IMR-90 (cell line): ENCODE measurements around the gene RPL18. TPM values are rescaled to one million over a fixed set of nuclear protein-coding genes. Genes with fewer than 3 reads are reported as not detected.

Experiments used
- ATAC-seq: fragments of 200-7000 bp; cut with Tn5 transposase; 2 replicates; pipeline ENCODE4 v1.9.1; 2020; ENCODE audit warnings: low read depth, mild to moderate bottlenecking, moderate library complexity
- BruUV-seq: library from RNA; stranded (reverse); fragments of 400-500 nt; replicated peaks from 2 replicates; lab custom pipeline; 2021; lab: Mats Ljungman, UMichigan
- CTCF ChIA-PET: fragments of 300-600 bp; formaldehyde crosslinking; extraction: SDS; loops from one replicate; lab custom pipeline; 2021; ENCODE audit warnings: antibody characterized with exemption; lab: Yijun Ruan, JAX
- POLR2A ChIA-PET: fragments of 300-600 bp; sonication (Branson Sonifier 250); formaldehyde crosslinking; loops from one replicate; lab custom pipeline; 2022; ENCODE audit warnings: antibody characterized with exemption; ENCODE audit not compliant: unreplicated experiment; lab: Charles Lee
- DNase-seq: peaks from one replicate; pipeline ENCODE4 v3.0.0; 2013
- H2AFZ ChIP-seq: replicated peaks from 2 replicates; pipeline ENCODE3; 2013; ENCODE audit warnings: low read length, mild to moderate bottlenecking; ENCODE audit not compliant: poor library complexity
- H2AK5ac ChIP-seq: 2 replicates; pipeline ENCODE4 v1.6.1; 2013; ENCODE audit warnings: low read depth, low read length, inconsistent platforms
- H2AK9ac ChIP-seq: replicated peaks from 2 replicates; pipeline ENCODE3; 2013; ENCODE audit warnings: mild to moderate bottlenecking, low read depth, low read length, moderate library complexity; ENCODE audit not compliant: poor library complexity
- H2BK120ac ChIP-seq: 2 replicates; pipeline ENCODE4 v1.6.1; 2013; ENCODE audit warnings: low read depth, low read length, inconsistent platforms
- H2BK15ac ChIP-seq: 3 replicates; pipeline ENCODE4 v1.6.1; 2013; ENCODE audit warnings: low read depth, low read length, inconsistent platforms
- H2BK20ac ChIP-seq: 2 replicates; pipeline ENCODE4 v1.6.1; 2013; ENCODE audit warnings: low read depth, mild to moderate bottlenecking, inconsistent platforms, low read length, moderate library complexity
- H2BK5ac ChIP-seq: 2 replicates; pipeline ENCODE4 v1.6.1; 2013; ENCODE audit warnings: mild to moderate bottlenecking, low read depth, low read length, inconsistent platforms; ENCODE audit not compliant: poor library complexity, severe bottlenecking
- H3K14ac ChIP-seq: replicated peaks from 2 replicates; pipeline ENCODE4 v1.6.1; 2013; ENCODE audit warnings: low read depth, low read length, inconsistent platforms
- H3K18ac ChIP-seq: 2 replicates; pipeline ENCODE4 v1.6.1; 2013; ENCODE audit warnings: low read depth, low read length, control low read depth
- H3K23ac ChIP-seq: 2 replicates; pipeline ENCODE4 v1.6.1; 2013; ENCODE audit warnings: low read depth, low read length, inconsistent platforms
- H3K27ac ChIP-seq: 2 replicates; pipeline ENCODE4 v1.5.1; 2013; ENCODE audit warnings: mild to moderate bottlenecking, control low read depth, low read length; ENCODE audit not compliant: insufficient read depth
- H3K27me3 ChIP-seq: 2 replicates; pipeline ENCODE4 v1.6.1; 2013; ENCODE audit warnings: low read length; ENCODE audit not compliant: control insufficient read depth, insufficient read depth
- H3K36me3 ChIP-seq: 2 replicates; pipeline ENCODE4 v1.6.1; 2013; ENCODE audit warnings: low read length, mixed read lengths; ENCODE audit not compliant: control insufficient read depth, insufficient read depth
- H3K4ac ChIP-seq: 2 replicates; pipeline ENCODE4 v1.6.1; 2013; ENCODE audit warnings: low read depth, low read length, inconsistent platforms
- H3K4me1 ChIP-seq: 2 replicates; pipeline ENCODE4 v1.6.1; 2013; ENCODE audit warnings: low read length, mixed read lengths; ENCODE audit not compliant: control insufficient read depth, insufficient read depth
- H3K4me2 ChIP-seq: 2 replicates; pipeline ENCODE4 v1.6.1; 2013; ENCODE audit warnings: low read depth, mild to moderate bottlenecking, control low read depth, low read length, moderate library complexity
- H3K4me3 ChIP-seq: 2 replicates; pipeline ENCODE4 v1.5.1; 2013; ENCODE audit warnings: low read depth, mild to moderate bottlenecking, control low read depth, low read length, moderate library complexity; ENCODE audit not compliant: insufficient read depth
- H3K56ac ChIP-seq: 2 replicates; pipeline ENCODE4 v1.6.1; 2013; ENCODE audit warnings: low read length, inconsistent platforms; ENCODE audit not compliant: insufficient read depth; ENCODE audit errors: extremely low read depth
- H3K79me1 ChIP-seq, 2 experiments: 2 replicates each; pipeline ENCODE4 v1.6.1; 2013; ENCODE audit warnings: low read length in 2 of 2, inconsistent platforms in 1 of 2, low read depth in 1 of 2
- H3K9ac ChIP-seq: 2 replicates; pipeline ENCODE4 v1.6.1; 2013; ENCODE audit warnings: low read depth, low read length, control low read depth
- H3K9me1 ChIP-seq: 2 replicates; pipeline ENCODE4 v1.6.1; 2013; ENCODE audit warnings: low read length, inconsistent platforms; ENCODE audit not compliant: insufficient read depth
- H3K9me3 ChIP-seq: 2 replicates; pipeline ENCODE4 v1.6.1; 2013; ENCODE audit warnings: low read length; ENCODE audit not compliant: control insufficient read depth, insufficient read depth
- H4K20me1 ChIP-seq: 2 replicates; pipeline ENCODE4 v1.6.1; 2013; ENCODE audit warnings: low read length, inconsistent platforms; ENCODE audit not compliant: insufficient read depth
- H4K5ac ChIP-seq: 2 replicates; pipeline ENCODE4 v1.6.1; 2013; ENCODE audit warnings: mild to moderate bottlenecking, low read depth, low read length, control low read depth
- H4K8ac ChIP-seq, 2 experiments: 2 replicates each; pipeline ENCODE4 v1.6.1; 2013; ENCODE audit warnings: low read depth in 2 of 2, low read length in 2 of 2, control low read depth in 1 of 2, inconsistent platforms in 1 of 2
- H4K91ac ChIP-seq: 2 replicates; pipeline ENCODE4 v1.6.1; 2013; ENCODE audit warnings: low read depth, low read length, inconsistent platforms; ENCODE audit not compliant: insufficient read depth
- BHLHE40 ChIP-seq: fragments of 150-350 bp; IDR thresholded peaks from 2 replicates; pipeline ENCODE4 v1.6.1; 2016; ENCODE audit warnings: mild to moderate bottlenecking, low read depth, low read length
- CEBPB ChIP-seq: IDR thresholded peaks from 2 replicates; pipeline ENCODE4 v1.6.1; 2012; ENCODE audit warnings: low read depth, low read length, improper control_type of control experiment
- CHD1 ChIP-seq: IDR thresholded peaks from 2 replicates; pipeline ENCODE4 v1.6.1; 2012; ENCODE audit warnings: low read depth, low read length, improper control_type of control experiment
- CTCF ChIP-seq: conservative IDR thresholded peaks from 2 replicates; pipeline ENCODE4 v1.5.1; 2012; ENCODE audit warnings: mild to moderate bottlenecking, low read depth, low read length, improper control_type of control experiment
- ELK1 ChIP-seq: fragments of 150-350 bp; IDR thresholded peaks from 2 replicates; pipeline ENCODE4 v1.6.1; 2016; ENCODE audit warnings: low read depth, mild to moderate bottlenecking, low read length, moderate library complexity, borderline replicate concordance
- FOS ChIP-seq: fragments of 150-350 bp; IDR thresholded peaks from 2 replicates; pipeline ENCODE4 v1.6.1; 2016; ENCODE audit warnings: low read depth, low read length
- MAFK ChIP-seq: IDR thresholded peaks from 2 replicates; pipeline ENCODE4 v1.6.1; 2012; ENCODE audit warnings: low read depth, low read length, improper control_type of control experiment
- MAZ ChIP-seq: IDR thresholded peaks from 2 replicates; pipeline ENCODE4 v1.6.1; 2012; ENCODE audit warnings: low read depth, mild to moderate bottlenecking, low read length, improper control_type of control experiment, moderate library complexity, borderline replicate concordance
- NFE2L2 ChIP-seq: fragments of 150-350 bp; IDR thresholded peaks from 2 replicates; pipeline ENCODE4 v1.6.1; 2016; ENCODE audit warnings: low read depth, mild to moderate bottlenecking, low read length
- RAD21 ChIP-seq: IDR thresholded peaks from 2 replicates; pipeline ENCODE4 v1.6.1; 2012; ENCODE audit warnings: low read length, improper control_type of control experiment
- RCOR1 ChIP-seq: IDR thresholded peaks from 2 replicates; pipeline ENCODE4 v1.6.1; 2012; ENCODE audit warnings: mild to moderate bottlenecking, low read length, improper control_type of control experiment; ENCODE audit not compliant: insufficient replicate concordance
- RFX5 ChIP-seq: IDR thresholded peaks from 2 replicates; pipeline ENCODE4 v1.8.0; 2012; ENCODE audit warnings: low read depth, mild to moderate bottlenecking, low read length, moderate library complexity
- SMC3 ChIP-seq: fragments of 150-350 bp; IDR thresholded peaks from 2 replicates; pipeline ENCODE4 v1.6.1; 2016; ENCODE audit warnings: low read depth, mild to moderate bottlenecking, antibody characterized with exemption, low read length, moderate library complexity
- USF2 ChIP-seq: fragments of 150-350 bp; IDR thresholded peaks from 2 replicates; pipeline ENCODE4 v1.6.1; 2017; ENCODE audit warnings: mild to moderate bottlenecking, antibody characterized with exemption, low read length, low read depth
- WGBS, 2 experiments: methylation state at CpG; one replicate each; pipeline versions ENCODE4 v1.1.5 to v1.1.7; 2013; ENCODE audit warnings: missing lambda C conversion rate in 2 of 2; ENCODE audit not compliant: insufficient read length in 1 of 2; ENCODE audit errors: extremely low coverage in 2 of 2; 5-methylcytosine and 5-hydroxymethylcytosine counted together
- dilution Hi-C: fragments of 300-500 bp; cut with HindIII; formaldehyde crosslinking; loops from one replicate; pipeline ENCODE4 v1.14.3; 2018; ENCODE audit warnings: low sequenced_read_pairs; ENCODE audit not compliant: unreplicated experiment
- in situ Hi-C: fragments of 300-500 bp; cut with MboI; formaldehyde crosslinking; loops from 3 replicates; pipeline ENCODE4 v1.14.3; 2019; ENCODE audit warnings: low sequenced_read_pairs, inconsistent platforms, mixed read lengths
- intact Hi-C: fragments of 100-400 bp; cut with micrococcal nuclease; formaldehyde crosslinking; loops from 2 replicates; pipeline ENCODE4 v1.10.0; 2022
- polyA plus RNA-seq, 3 experiments: library from polyadenylated mRNA; depleted of rRNA; stranded (reverse); fragments of >200 nt; gene quantifications; 2 replicates each; pipeline ENCODE4 v1.2.3, GENCODE V29; 2012; ENCODE audit warnings: low replicate concordance in 1 of 3
- total RNA-seq: library from RNA; depleted of rRNA; stranded (reverse); fragments of >200 nt; gene quantifications from 2 replicates; pipeline ENCODE4 v1.2.3, GENCODE V29; 2012

Gene RPL18
- total and polyA plus RNA-seq, 2 of the 4 experiments (the other 2 are of a cell fraction), result 1,909 to 2,254 TPM

GRCh38 chr19:48568345-48568886 is 50.6 kb downstream of the RPL18 start:
- Histone ChIP-seq H2BK15ac (0 out of 3 replicates have a peak overlapping the region, but pooled peaks have one; percentile 20), H2AFZ (peak overlapping the region; percentile 94), H3K4me1 (peaks cover 5% of the 10 kb centered on the region; the same call in 1 of the 2 replicates), H4K8ac (peak overlapping the region in 1 of 2 experiments; percentile 66; a peak in 2 of 4 replicates), H3K9me1 (no peaks in the 10 kb centered on the region), H2BK120ac (peak overlapping the region; percentile 90), H3K23ac (peak overlapping the region; percentile 87), H2AK9ac (peak overlapping the region; percentile 91), H3K18ac (no peak overlapping the region), H3K9ac (no peak overlapping the region), H3K27ac (peak overlapping the region; percentile 39), H2BK20ac (peak overlapping the region; percentile 46), H2AK5ac (no peak overlapping the region), H3K4ac (peak overlapping the region; percentile 80), H3K4me3 (no peak overlapping the region), H4K20me1 (no peaks in the 10 kb centered on the region), H3K56ac (no peak overlapping the region), H4K5ac (no peak overlapping the region), H3K27me3 (no peaks in the 10 kb centered on the region), H3K79me1 (no peaks in the 10 kb centered on the region), H3K9me3 (no peaks in the 10 kb centered on the region), H3K36me3 (no peaks in the 10 kb centered on the region), H2BK5ac (peak overlapping the region; percentile 62), H4K91ac (peak overlapping the region; percentile 58; the same call in 1 of the 2 replicates), H3K14ac (peak overlapping the region; percentile 74; the same call in 1 of the 2 replicates), H3K4me2 (peak overlapping the region; percentile 57)
- peak; percentile 96 for ATAC-seq
- DNase-seq, result peak; percentile 88
- CTCF ChIA-PET, result interaction anchor here (0.6 to 1.3 kb wide), 3 partner anchors 15 to 277 kb away, joined by 3 to 6 read pairs (median 3); no protein-coding TSS in a partner anchor
- POLR2A ChIA-PET, result no interaction called here
- intact Hi-C loops, result no loop called here
- in situ Hi-C loops, result no loop called here
- BruUV-seq, result no TSS peak
- dilution Hi-C loops, result no loop called here
- 0% methylated on average over 6 of the region's 19 CpGs; no CpG with 5 or more reads in 1 of the 2 experiments for WGBS, 2 experiments
- TF ChIP-seq CEBPB, result no peak
- TF ChIP-seq SMC3, result no peak
- TF ChIP-seq BHLHE40, result 0 out of 2 replicates have a peak, but pooled peaks have one; percentile 30
- TF ChIP-seq FOS, result peak; percentile 88
- TF ChIP-seq ELK1, result no peak
- TF ChIP-seq CTCF, result peak; percentile 6; the same call in 1 of the 2 replicates
- no peak for TF ChIP-seq MAFK
- TF ChIP-seq RFX5, result peak; percentile 44; the same call in 1 of the 2 replicates
- no peak for TF ChIP-seq USF2
- no peak for TF ChIP-seq RAD21
- TF ChIP-seq CHD1, result no peak
- no peak for TF ChIP-seq NFE2L2
- peak; percentile 70; the same call in 1 of the 2 replicates for TF ChIP-seq MAZ
- TF ChIP-seq RCOR1, result peak; percentile 57
